GM13977 (cell line): ENCODE data around the gene GOLIM4.

Experiments
- DNase-seq: peaks from one replicate; pipeline ENCODE4 v3.0.0; 2012; ENCODE audit warnings: low spot score
- in situ Hi-C: fragments of 300-500 bp; cut with MboI; formaldehyde crosslinking; loops from one replicate; pipeline ENCODE4 v1.12.0; 2022; ENCODE audit warnings: low sequenced_read_pairs, low pct_unique_long_range_greater_than_20kb, mixed read lengths, inconsistent platforms; ENCODE audit not compliant: unreplicated experiment
- TF ChIP-seq, protein P1 (sequence below): IDR thresholded peaks from 2 replicates; pipeline ENCODE4 v1.5.1; 2012; ENCODE audit warnings: mild to moderate bottlenecking, control low read depth; ENCODE audit not compliant: insufficient read depth; ENCODE audit errors: extremely low read depth, missing control alignments

GOLIM4 gene

DNA sequence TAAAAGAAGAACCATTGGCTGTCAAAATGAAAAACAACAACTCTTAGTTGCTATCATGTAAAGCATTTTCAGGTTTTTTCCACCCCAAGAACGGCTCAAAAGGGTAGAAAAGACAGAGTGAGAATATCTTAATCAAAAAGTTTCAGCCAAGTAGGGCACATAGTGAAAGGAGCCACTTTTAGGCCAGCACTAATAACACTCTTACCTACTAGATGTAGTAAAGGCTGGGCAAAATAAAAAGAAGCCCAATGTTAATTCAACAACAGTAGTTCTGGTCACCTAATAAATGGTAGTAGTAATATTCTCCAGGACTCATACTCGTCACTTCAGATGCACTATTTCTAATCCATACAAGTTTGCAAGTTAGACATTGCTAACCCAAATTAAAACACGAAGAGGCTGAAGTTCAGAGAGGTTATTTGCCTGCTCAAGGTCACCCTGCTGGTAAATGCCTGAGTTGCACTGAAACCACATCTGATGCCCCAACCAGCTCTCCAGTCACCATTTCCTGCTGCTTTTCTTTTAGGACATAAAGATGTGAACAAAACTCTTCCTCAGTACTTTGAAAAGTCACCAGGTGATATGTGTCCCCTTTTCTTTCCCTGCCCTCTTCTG is 7.5 kb downstream of the GOLIM4 start:
- DNase-seq, result no peak
- in situ Hi-C loops, result no loop called here
- TF ChIP-seq, protein P1, sequence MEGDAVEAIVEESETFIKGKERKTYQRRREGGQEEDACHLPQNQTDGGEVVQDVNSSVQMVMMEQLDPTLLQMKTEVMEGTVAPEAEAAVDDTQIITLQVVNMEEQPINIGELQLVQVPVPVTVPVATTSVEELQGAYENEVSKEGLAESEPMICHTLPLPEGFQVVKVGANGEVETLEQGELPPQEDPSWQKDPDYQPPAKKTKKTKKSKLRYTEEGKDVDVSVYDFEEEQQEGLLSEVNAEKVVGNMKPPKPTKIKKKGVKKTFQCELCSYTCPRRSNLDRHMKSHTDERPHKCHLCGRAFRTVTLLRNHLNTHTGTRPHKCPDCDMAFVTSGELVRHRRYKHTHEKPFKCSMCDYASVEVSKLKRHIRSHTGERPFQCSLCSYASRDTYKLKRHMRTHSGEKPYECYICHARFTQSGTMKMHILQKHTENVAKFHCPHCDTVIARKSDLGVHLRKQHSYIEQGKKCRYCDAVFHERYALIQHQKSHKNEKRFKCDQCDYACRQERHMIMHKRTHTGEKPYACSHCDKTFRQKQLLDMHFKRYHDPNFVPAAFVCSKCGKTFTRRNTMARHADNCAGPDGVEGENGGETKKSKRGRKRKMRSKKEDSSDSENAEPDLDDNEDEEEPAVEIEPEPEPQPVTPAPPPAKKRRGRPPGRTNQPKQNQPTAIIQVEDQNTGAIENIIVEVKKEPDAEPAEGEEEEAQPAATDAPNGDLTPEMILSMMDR, result peak; percentile 14

DNA sequence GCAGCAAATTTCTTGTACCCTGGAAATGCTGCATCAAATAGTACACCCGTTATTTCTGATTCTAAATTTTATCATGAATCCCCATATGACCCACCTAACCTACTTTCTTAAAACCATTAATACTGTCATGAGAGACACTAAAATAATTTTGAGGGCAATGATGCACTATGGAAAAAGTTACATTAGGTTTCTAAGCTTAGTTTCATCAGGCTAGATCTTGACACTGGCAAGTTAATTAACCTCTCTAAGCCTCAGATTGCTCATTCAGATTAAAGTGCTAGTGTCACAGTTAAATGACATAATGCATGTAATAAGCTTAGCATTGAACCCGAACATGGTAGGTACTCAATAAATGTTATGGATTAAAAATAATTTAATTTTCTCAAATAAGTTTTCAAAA is 8.2 kb downstream of the GOLIM4 start:
- DNase-seq, result no peak
- TF ChIP-seq, protein P1, result no peak
- in situ Hi-C loops, result no loop called here

DNA sequence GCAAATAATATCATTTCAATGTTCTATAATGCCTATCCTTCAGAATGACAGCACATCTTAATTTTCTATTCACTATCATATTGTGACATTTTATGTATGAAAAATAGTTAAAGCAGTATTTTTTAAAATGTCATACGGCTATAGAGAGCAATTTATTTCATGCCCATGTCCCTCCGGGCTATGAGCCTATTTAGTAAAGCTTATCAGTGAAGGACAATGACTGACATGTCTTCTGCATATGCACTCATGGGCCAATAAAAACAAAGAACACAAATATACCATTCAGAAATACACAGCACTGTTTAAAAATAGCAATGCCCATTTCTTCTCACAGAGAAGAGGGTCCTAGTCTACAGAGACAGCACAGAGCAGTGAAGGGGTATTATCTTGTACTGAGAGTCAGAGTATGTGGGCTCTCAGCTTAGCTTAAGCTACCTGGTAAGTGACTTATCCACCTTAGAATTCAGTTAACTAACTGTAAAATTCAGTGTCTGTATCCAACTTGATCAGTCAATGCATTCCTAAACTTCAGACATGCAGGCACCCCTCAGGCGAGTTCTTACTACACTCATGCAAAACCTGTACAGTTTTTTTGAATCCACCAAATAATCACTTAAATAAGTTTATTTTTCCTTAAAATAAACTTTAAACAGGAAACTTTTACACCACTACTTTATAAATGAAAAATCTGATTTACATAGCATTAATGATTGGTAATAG is 9.0 kb downstream of the GOLIM4 start:
- in situ Hi-C loops, result no loop called here
- TF ChIP-seq, protein P1, result no peak
- no peak for DNase-seq

DNA sequence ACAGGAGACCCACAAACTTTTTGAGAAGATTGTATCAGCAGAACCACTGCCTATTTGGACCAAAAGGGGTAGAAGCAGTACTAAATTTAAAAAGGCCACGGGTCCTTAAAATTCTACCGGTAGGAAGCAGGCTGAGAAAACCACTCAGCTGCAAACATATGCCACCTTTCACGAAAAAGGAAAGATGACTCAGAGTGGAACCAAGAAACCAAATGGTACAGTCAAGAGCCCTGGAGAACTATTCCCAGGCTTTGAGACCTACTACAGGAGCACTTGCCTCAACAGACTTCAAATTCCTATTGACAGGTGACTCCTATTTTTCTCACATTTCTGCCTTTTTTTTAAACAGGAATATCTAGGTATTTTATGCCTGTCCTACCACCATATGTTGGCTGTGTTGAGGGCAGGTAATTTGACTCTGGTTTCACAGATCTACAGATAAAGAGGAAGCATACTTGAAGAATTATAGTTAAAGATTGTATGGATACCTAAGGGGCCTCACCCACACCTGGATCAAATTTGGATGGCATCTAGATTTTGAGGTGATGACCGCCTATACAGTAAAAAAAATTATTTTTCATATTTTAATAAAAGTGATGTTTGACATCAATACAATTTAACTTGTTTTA is 10.1 kb downstream of the GOLIM4 start:
- no peak for DNase-seq
- TF ChIP-seq, protein P1, result no peak
- in situ Hi-C loops, result no loop called here

DNA sequence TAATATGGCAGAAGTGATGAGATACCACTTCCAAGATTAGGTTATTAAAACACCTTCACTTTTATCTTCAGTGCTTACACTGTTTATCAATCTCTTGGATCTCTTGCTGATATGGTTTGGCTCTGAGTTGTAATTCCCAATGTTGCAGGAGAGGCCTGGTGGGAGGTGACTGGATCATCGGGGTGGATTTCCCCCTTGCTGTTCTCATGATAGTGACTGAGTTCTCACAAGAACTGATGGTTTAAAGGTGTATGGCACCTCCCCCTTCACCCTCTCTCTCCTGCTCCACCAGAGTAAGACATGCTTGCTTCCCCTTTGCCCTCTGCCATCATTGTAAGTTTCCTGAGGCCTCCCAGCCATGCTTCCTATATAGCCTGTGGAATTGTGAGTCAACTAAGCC is 11.8 kb downstream of the GOLIM4 start:
- no peak for DNase-seq
- in situ Hi-C loops, result no loop called here
- TF ChIP-seq, protein P1, result no peak

DNA sequence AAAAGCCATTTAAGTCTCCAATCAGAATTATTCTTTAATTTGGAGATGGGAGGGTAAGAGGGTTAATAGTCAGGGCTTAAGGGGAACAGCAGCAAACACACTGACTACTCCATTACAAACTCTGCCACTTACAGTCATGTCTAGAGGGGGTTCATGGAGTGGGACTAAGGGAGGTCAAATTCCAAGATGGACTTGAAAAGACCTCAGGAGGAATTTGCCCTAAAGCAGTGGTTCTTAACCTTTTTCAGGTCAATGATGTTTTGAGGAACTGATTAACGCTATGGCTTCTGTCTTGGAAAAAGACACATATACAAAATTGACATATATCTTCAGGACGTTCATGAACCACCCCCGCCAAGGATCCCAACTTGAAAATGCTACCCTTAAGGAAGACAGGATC is 13.9 kb downstream of the GOLIM4 start:
- in situ Hi-C loops, result no loop called here
- no peak for DNase-seq
- TF ChIP-seq, protein P1, result no peak
